ENCODE data around the gene NRTN. TPM values are rescaled to one million over a fixed set of nuclear protein-coding genes. Genes with fewer than 3 reads are reported as not detected.

NRTN gene
- total and polyA plus RNA-seq, 4 experiments from 2014 or later = 0.34 to 0.91 (median 0.51) TPM

DNA sequence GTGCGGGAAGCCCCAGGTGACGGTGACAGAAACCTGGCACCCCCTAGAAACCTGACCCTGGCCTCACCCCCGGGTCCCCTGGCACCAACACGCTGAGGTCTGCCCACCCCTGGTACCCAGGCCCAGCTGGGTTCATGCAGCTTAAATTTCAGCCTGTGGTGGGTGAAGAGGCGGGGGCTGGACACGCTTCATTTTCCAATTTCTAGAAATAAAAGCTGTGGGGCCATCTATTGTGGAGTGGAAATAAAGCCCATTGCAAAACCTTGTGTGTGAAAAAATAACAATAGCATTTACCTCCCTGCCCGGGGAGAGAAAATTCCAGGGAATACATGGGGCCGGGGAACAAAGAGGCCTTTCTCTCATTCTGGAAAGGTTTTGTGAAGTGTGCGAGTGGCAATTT lies 73.0 kb downstream of the NRTN start:
- no peak for DNase-seq
- intact Hi-C loops (cut with micrococcal nuclease) = no loop called here
- no peaks in the 10 kb centered on the region for H3K36me3 Mint-ChIP-seq
- Histone ChIP-seq H3K27me3 (ENCODE audit: insufficient read depth, low read length) (no peaks in the 10 kb centered on the region), H3K27ac (ENCODE audit: low read depth, low read length) (no peak overlapping the region), H3K4me1 (ENCODE audit: insufficient read depth, low read length) (no peaks in the 10 kb centered on the region), H3K4me3 (ENCODE audit: low read length in 2 of 2) (no peak overlapping the region), H3K36me3 (ENCODE audit: insufficient read depth, low read length) (no peaks in the 10 kb centered on the region), H3K9me3 (ENCODE audit: control insufficient read depth in 1 of 2, low read length in 2 of 2) (no peaks in the 10 kb centered on the region)
- POLR2A ChIA-PET (ENCODE audit: partially characterized antibody) = no interaction called here
- no peak overlapping the region for H3K27ac Mint-ChIP-seq
- H3K27me3 Mint-ChIP-seq = peaks cover 9 to 13% of the 10 kb centered on the region in 2 donors
- no peaks in the 10 kb centered on the region for H3K4me1 Mint-ChIP-seq
- CTCF ChIA-PET (ENCODE audit: partially characterized antibody) = interaction anchor here (0.5 kb wide), 1 partner anchor 140 kb away, joined by 3 read pairs; no protein-coding TSS in a partner anchor
- H3K4me3 Mint-ChIP-seq = no peak overlapping the region
- H3K9me3 Mint-ChIP-seq = no peaks in the 10 kb centered on the region

Other genes with a start within 250 kb of the NRTN start
- gene TINCR, start 237.1 kb upstream of the NRTN start, total RNA-seq = 1 to 10 TPM; 1.4 TPM
- under 1 TPM in 1 of 2 donors, not detected in 1; 0.20 TPM for gene TINCR, start 237.1 kb upstream of the NRTN start, polyA plus RNA-seq
- gene SAFB2, start 182.3 kb upstream of the NRTN start, total RNA-seq = 100 to 1,000 TPM; 257 to 263 TPM
- 10 to 100 TPM; 16.6 to 65.4 TPM for gene SAFB2, start 182.3 kb upstream of the NRTN start, polyA plus RNA-seq
- 100 to 1,000 TPM; 202 to 211 TPM for gene SAFB, start 182.0 kb upstream of the NRTN start, total RNA-seq
- 100 to 1,000 TPM in 1 of 2 donors, 10 to 100 TPM in 1; 14.6 to 117 TPM for gene SAFB, start 182.0 kb upstream of the NRTN start, polyA plus RNA-seq
- gene MICOS13, start 124.6 kb upstream of the NRTN start, total RNA-seq = 10 to 100 TPM; 40.5 to 41.1 TPM
- 100 to 1,000 TPM; 114 TPM for gene MICOS13, start 124.6 kb upstream of the NRTN start, polyA plus RNA-seq
- gene HSD11B1L, start 124.0 kb upstream of the NRTN start, total RNA-seq = 1 to 10 TPM; 3.5 to 4.8 TPM
- gene HSD11B1L, start 124.0 kb upstream of the NRTN start, polyA plus RNA-seq = 1 to 10 TPM; 2.9 to 4.3 TPM
- gene RPL36, start 114.8 kb upstream of the NRTN start, total RNA-seq = 1,000 to 10,000 TPM; 1,675 to 1,762 TPM
- gene RPL36, start 114.8 kb upstream of the NRTN start, polyA plus RNA-seq = 1,000 to 10,000 TPM; 1,862 to 2,485 TPM
- 10 to 100 TPM; 59.6 to 64.7 TPM for gene LONP1, start 84.9 kb upstream of the NRTN start, total RNA-seq
- 10 to 100 TPM; 10.9 to 39.9 TPM for gene LONP1, start 84.9 kb upstream of the NRTN start, polyA plus RNA-seq
- not detected for gene CATSPERD, start 84.4 kb upstream of the NRTN start, total RNA-seq
- gene CATSPERD, start 84.4 kb upstream of the NRTN start, polyA plus RNA-seq = not detected
- gene PRR22, start 20.3 kb upstream of the NRTN start, total RNA-seq = 1 to 10 TPM; 5.9 to 6.6 TPM
- not detected for gene PRR22, start 20.3 kb upstream of the NRTN start, polyA plus RNA-seq
- gene DUS3L, start 13.9 kb upstream of the NRTN start, total RNA-seq = 10 to 100 TPM; 58.7 to 72.9 TPM
- gene DUS3L, start 13.9 kb upstream of the NRTN start, polyA plus RNA-seq = 10 to 100 TPM; 34.2 to 36.7 TPM
- not detected for gene FUT6, start 34.6 kb downstream of the NRTN start, total RNA-seq
- not detected for gene FUT6, start 34.6 kb downstream of the NRTN start, polyA plus RNA-seq
- gene FUT3, start 46.4 kb downstream of the NRTN start, total RNA-seq = under 1 TPM in 1 of 2 experiments, not detected in 1; 0.15 TPM
- gene FUT3, start 46.4 kb downstream of the NRTN start, polyA plus RNA-seq = not detected
- under 1 TPM in 1 of 2 experiments, not detected in 1; 0.17 TPM for gene FUT5, start 65.5 kb downstream of the NRTN start, total RNA-seq
- gene FUT5, start 65.5 kb downstream of the NRTN start, polyA plus RNA-seq = not detected
- 100 to 1,000 TPM; 139 to 153 TPM for gene NDUFA11, start 98.7 kb downstream of the NRTN start, total RNA-seq
- 100 to 1,000 TPM; 330 to 388 TPM for gene NDUFA11, start 98.7 kb downstream of the NRTN start, polyA plus RNA-seq
- 10 to 100 TPM; 36.6 to 37.5 TPM for gene VMAC, start 99.8 kb downstream of the NRTN start, total RNA-seq
- 1 to 10 TPM; 5.6 to 6.3 TPM for gene VMAC, start 99.8 kb downstream of the NRTN start, polyA plus RNA-seq
- 10 to 100 TPM; 65.0 to 68.0 TPM for gene CAPS, start 109.2 kb downstream of the NRTN start, total RNA-seq
- 1 to 10 TPM; 1.7 to 4.3 TPM for gene CAPS, start 109.2 kb downstream of the NRTN start, polyA plus RNA-seq
- 10 to 100 TPM; 84.1 to 94.9 TPM for gene RANBP3, start 173.1 kb downstream of the NRTN start, total RNA-seq
- 10 to 100 TPM in 1 of 2 donors, 1 to 10 TPM in 1; 3.4 to 11.6 TPM for gene RANBP3, start 173.1 kb downstream of the NRTN start, polyA plus RNA-seq